Left lung (tissue), 14 donors: Measurements from ENCODE around the gene MSX1. TPM values are rescaled to one million over a fixed set of nuclear protein-coding genes. Genes with fewer than 3 reads are reported as not detected.

Experiments used
- ATAC-seq: fragments of 200-7000 bp; cut with Tn5 transposase; one replicate; pipeline ENCODE4 v1.9.1; 2020; ENCODE audit warnings: moderate library complexity
- DNase-seq, 4 donors: peaks; one replicate each; pipeline ENCODE4 v3.0.0-alpha.2; 2013 to 2020
- H3K27ac ChIP-seq, 2 donors: fragments of 200-600 bp; sonication (generic) in 1 of 2; one replicate each; pipeline versions ENCODE4 v1.5.0 to v1.8.0; 2020 to 2021
- H3K27me3 ChIP-seq, 2 donors: fragments of 200-600 bp; sonication (generic) in 1 of 2; one replicate each; pipeline versions ENCODE4 v1.5.0 to v1.8.0; 2020 to 2021
- H3K36me3 ChIP-seq, 2 donors: fragments of 200-600 bp; sonication (generic) in 1 of 2; one replicate each; pipeline versions ENCODE4 v1.5.0 to v1.8.0; 2020 to 2021
- H3K4me1 ChIP-seq, 2 donors: fragments of 200-600 bp; one replicate each; pipeline ENCODE4 v1.8.0; 2021
- H3K4me3 ChIP-seq, 2 donors: fragments of 200-600 bp; sonication (generic) in 1 of 2; one replicate each; pipeline versions ENCODE4 v1.5.0 to v1.8.0; 2020 to 2021; ENCODE audit warnings: mild to moderate bottlenecking in 1 of 2
- H3K9me3 ChIP-seq, 2 donors: fragments of 200-600 bp; sonication (generic) in 1 of 2; one replicate each; pipeline versions ENCODE4 v1.5.0 to v1.8.0; 2020 to 2021
- intact Hi-C, 2 donors: fragments of 100-400 bp; cut with DNase I; formaldehyde crosslinking; loops; one replicate each; pipeline versions ENCODE4 v1.11.2 to v1.14.2; 2022
- long read RNA-seq, 12 donors: library from polyadenylated mRNA in 2 of 12; unstranded in 2 of 12; transcript quantifications; one replicate each; pipeline ENCODE4 v2.0.0 and lab custom pipeline, GENCODE V29; 2019 to 2026
- polyA plus RNA-seq, 6 donors: library from polyadenylated mRNA; unstranded; fragments of 120-200 nt; gene quantifications; one replicate each; pipeline ENCODE4 v1.2.1, GENCODE V29; 2013; ENCODE audit not compliant: insufficient read length in 6 of 6
- total RNA-seq, 2 donors: library from RNA; stranded (reverse); fragmentation: NEBNext Ultra II Directional; extraction: Animal tissue kit (Norgen Biotek cat#: 25700); gene quantifications; one replicate each; pipeline ENCODE4 v1.2.1, GENCODE V29; 2021
- TF ChIP-seq, protein P1 (sequence below), 2 donors: fragments of 200-600 bp; sonication (generic) in 1 of 2; IDR thresholded peaks; one replicate each; pipeline versions ENCODE4 v1.5.0 to v1.8.0; 2021; ENCODE audit warnings: antibody characterized with exemption in 2 of 2
- donor health status: DM: no; HTN: yes; CAD: no.
- donor health status: DM: no; HTN: no; CAD: no.

MSX1 gene
- total RNA-seq, result 1 to 10 TPM; 2.0 to 2.9 TPM
- polyA plus RNA-seq, result 1 to 10 TPM; 1.2 to 4.2 (median 1.6) TPM
- long read RNA-seq, donor 1, result 0 reads
- long read RNA-seq, donor 2, result 0 reads
- long read RNA-seq, donor 3, partial matches to known transcripts, result 0 of 2 reads
- long read RNA-seq, donor 3, other reads (novel, unspliced or antisense), result 0 of 2 reads
- long read RNA-seq, donor 4, result 0 reads
- long read RNA-seq, donor 5, partial matches to known transcripts, result 0 of 1 reads
- long read RNA-seq, donor 5, other reads (novel, unspliced or antisense), result 0 of 1 reads
- long read RNA-seq, donor 6, result 0 reads
- long read RNA-seq, donor 7, result 0 reads
- long read RNA-seq, donor 8, partial matches to known transcripts, result 0 of 1 reads
- long read RNA-seq, donor 8, other reads (novel, unspliced or antisense), result 0 of 1 reads
- long read RNA-seq, donor 9, result 0 reads
- long read RNA-seq, donor 10, result 0 reads
- long read RNA-seq, donor 11, partial matches to known transcripts, result 0 of 3 reads
- long read RNA-seq, donor 11, other reads (novel, unspliced or antisense), result 0 of 3 reads
- long read RNA-seq, donor 12, result 0 reads

GRCh38 chr4:4859325-4859798, at the start of gene MSX1:
TSS of gene MSX1 (plus strand) at chr4:4859665. CDS start at chr4:4859900, 235 bp downstream.
- H3K36me3 ChIP-seq, result peaks cover 0 to 5% of the 10 kb centered on the region in 2 donors
- peaks cover 6 to 35% of the 10 kb centered on the region in 2 donors for H3K4me1 ChIP-seq
- peaks cover 91 to 100% of the 10 kb centered on the region in 2 donors for H3K27me3 ChIP-seq
- ATAC-seq (peak; percentile 97), DNase-seq (peak; percentile 82 to 93 (median 86))
- H3K9me3 ChIP-seq, result no peaks in the 10 kb centered on the region
- TF ChIP-seq, protein P1, sequence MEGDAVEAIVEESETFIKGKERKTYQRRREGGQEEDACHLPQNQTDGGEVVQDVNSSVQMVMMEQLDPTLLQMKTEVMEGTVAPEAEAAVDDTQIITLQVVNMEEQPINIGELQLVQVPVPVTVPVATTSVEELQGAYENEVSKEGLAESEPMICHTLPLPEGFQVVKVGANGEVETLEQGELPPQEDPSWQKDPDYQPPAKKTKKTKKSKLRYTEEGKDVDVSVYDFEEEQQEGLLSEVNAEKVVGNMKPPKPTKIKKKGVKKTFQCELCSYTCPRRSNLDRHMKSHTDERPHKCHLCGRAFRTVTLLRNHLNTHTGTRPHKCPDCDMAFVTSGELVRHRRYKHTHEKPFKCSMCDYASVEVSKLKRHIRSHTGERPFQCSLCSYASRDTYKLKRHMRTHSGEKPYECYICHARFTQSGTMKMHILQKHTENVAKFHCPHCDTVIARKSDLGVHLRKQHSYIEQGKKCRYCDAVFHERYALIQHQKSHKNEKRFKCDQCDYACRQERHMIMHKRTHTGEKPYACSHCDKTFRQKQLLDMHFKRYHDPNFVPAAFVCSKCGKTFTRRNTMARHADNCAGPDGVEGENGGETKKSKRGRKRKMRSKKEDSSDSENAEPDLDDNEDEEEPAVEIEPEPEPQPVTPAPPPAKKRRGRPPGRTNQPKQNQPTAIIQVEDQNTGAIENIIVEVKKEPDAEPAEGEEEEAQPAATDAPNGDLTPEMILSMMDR (IDR thresholded peaks at IDR 0.05), result no peak
- peak within 1 kb of the TSS; percentile 46 to 57 for H3K4me3 ChIP-seq
- intact Hi-C loops, result no loop called here
- H3K27ac ChIP-seq, result peak within 1 kb of the TSS; percentile 26 to 70

GRCh38 chr4:4810092-4810774, 49.2 kb upstream of the MSX1 start:
- Histone ChIP-seq H3K27ac (no peak overlapping the region), H3K36me3 (no peaks in the 10 kb centered on the region), H3K27me3 (no peaks in the 10 kb centered on the region), H3K4me1 (no peaks in the 10 kb centered on the region), H3K9me3 (peaks cover 0 to 17% of the 10 kb centered on the region in 2 donors), H3K4me3 (no peak overlapping the region)
- intact Hi-C loops, result no loop called here
- no peak for DNase-seq
- TF ChIP-seq, protein P1 (IDR thresholded peaks at IDR 0.05), result no peak
- no peak for ATAC-seq

GRCh38 chr4:4810778-4811177, 48.7 kb upstream of the MSX1 start:
- Histone ChIP-seq H3K4me1 (no peaks in the 10 kb centered on the region), H3K36me3 (no peaks in the 10 kb centered on the region), H3K27me3 (no peaks in the 10 kb centered on the region), H3K9me3 (peaks cover 0 to 17% of the 10 kb centered on the region in 2 donors), H3K27ac (no peak overlapping the region), H3K4me3 (no peak overlapping the region)
- TF ChIP-seq, protein P1 (IDR thresholded peaks at IDR 0.05), result no peak
- intact Hi-C loops, result no loop called here
- ATAC-seq (no peak), DNase-seq (no peak)

DNA sequence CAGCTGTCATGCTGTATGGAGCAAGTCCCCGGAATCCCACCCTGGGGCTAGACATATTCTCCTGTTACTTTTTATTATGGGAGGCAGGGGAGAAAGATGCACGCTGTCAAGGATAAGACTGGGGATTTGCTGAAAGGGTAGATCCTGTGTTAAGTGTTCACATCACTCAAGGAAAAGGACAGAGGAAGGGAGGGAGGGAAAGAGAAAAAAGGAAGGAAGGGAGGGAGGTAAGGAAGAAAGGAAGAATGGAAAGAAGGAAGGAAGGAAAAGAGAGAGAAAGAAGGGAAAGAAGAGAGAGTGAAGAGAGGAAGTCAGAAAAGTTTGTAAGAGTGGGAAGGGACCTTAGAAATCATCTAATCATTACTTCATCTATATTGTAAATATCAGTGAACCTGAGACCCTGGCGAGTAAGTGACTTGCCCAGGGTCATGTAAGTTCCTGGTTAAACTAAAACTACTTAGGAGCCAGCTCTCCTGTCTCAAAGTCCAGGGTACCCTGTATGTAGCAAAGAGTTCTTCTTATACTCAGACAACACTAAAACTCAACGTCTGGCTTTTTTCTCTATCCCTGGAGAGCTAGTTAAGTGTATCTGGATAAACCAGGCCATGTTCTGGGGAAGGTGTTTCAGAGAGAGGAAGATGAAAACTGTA, 47.2 kb upstream of the MSX1 start:
- H3K27me3 ChIP-seq, result no peaks in the 10 kb centered on the region
- no peaks in the 10 kb centered on the region for H3K36me3 ChIP-seq
- H3K27ac ChIP-seq, result no peak overlapping the region
- peaks cover 0 to 23% of the 10 kb centered on the region in 2 donors for H3K9me3 ChIP-seq
- TF ChIP-seq, protein P1 (IDR thresholded peaks at IDR 0.05), result no peak
- no peak overlapping the region for H3K4me3 ChIP-seq
- ATAC-seq (no peak), DNase-seq (no peak)
- intact Hi-C loops, result no loop called here
- no peaks in the 10 kb centered on the region for H3K4me1 ChIP-seq
